HUES6 (cell line): ENCODE results near the gene PTP4A1.

Experiments used
- H3K27ac ChIP-seq: 2 replicates; pipeline ENCODE4 v1.7.0; 2013; ENCODE audit warnings: low read depth, mild to moderate bottlenecking, low read length, inconsistent platforms
- H3K27me3 ChIP-seq: 2 replicates; pipeline ENCODE4 v1.6.1; 2013; ENCODE audit warnings: low read length; ENCODE audit not compliant: control insufficient read depth, insufficient read depth
- H3K36me3 ChIP-seq: 2 replicates; pipeline ENCODE4 v1.6.1; 2013; ENCODE audit warnings: low read length; ENCODE audit not compliant: control insufficient read depth, insufficient read depth
- H3K4me1 ChIP-seq: 2 replicates; pipeline ENCODE4 v1.6.1; 2013; ENCODE audit warnings: low read length; ENCODE audit not compliant: control insufficient read depth, insufficient read depth
- H3K4me3 ChIP-seq: 2 replicates; pipeline ENCODE4 v1.5.1; 2013; ENCODE audit warnings: low read depth, low read length
- H3K9ac ChIP-seq: one replicate; pipeline ENCODE4 v1.6.1; 2013; ENCODE audit warnings: mild to moderate bottlenecking, low read length
- H3K9me3 ChIP-seq: 2 replicates; pipeline ENCODE4 v1.6.1; 2013; ENCODE audit warnings: low read depth, low read length; ENCODE audit not compliant: control insufficient read depth, insufficient read depth

The PTP4A1 gene

DNA sequence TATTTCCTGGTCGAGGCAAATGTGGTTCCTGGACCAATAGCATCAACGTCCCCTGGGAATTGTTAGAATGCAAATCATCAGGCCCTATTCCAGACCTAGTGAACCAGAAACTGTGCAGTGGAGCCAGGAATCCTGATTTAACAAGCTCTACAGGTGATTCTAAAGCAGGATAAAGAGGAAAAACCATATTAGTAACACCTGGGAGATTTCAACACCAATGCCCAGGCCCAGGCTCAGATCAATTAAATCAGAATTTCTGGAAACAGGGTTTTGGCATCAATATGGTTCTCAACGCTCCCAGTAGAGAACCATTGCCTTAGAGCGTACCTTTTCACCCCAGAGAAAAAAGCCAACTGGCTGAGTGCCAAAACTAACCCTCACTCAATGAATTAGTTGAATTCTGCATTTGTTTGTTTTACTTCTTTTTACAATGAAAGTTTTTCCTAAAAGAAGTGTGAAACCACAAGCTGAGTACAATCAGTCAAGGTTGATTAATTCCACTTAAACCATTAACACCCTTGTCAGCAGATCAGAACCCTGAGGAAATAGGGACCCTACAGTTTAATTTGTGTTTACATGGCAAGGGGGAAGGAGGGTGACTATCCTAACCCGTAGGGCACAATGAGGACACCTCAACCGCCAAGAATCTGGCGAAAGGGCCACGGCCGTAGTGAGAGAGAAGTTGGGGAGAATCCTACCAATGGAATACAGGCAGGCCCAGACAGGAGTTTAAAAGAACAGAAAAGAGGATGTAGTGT, 34.9 kb upstream of the PTP4A1 start:
- no peaks in the 10 kb centered on the region for H3K36me3 ChIP-seq
- no peak overlapping the region for H3K27ac ChIP-seq
- peaks cover 98% of the 10 kb centered on the region for H3K27me3 ChIP-seq
- H3K4me3 ChIP-seq = no peak overlapping the region
- H3K9me3 ChIP-seq = no peaks in the 10 kb centered on the region
- H3K4me1 ChIP-seq = no peaks in the 10 kb centered on the region
- no peak overlapping the region for H3K9ac ChIP-seq

DNA sequence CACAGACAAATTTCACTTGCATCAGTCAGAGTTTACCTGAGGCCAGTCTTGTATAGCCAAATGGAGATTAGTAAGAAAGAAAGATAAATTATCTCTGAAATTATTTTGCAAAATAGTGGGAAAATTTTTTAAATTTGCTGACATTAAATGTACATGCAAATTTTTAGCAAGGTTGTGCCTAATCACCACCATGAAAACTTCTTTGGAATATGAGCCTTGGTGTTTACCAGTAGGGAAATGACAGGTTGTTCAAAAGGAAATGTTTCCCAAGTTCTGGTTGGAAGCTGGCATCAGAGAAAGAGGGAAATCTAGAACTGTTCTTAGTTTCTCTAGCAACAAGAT, 34.4 kb upstream of the PTP4A1 start:
- no peaks in the 10 kb centered on the region for H3K4me1 ChIP-seq
- H3K9me3 ChIP-seq = no peaks in the 10 kb centered on the region
- no peak overlapping the region for H3K4me3 ChIP-seq
- no peak overlapping the region for H3K9ac ChIP-seq
- no peak overlapping the region for H3K27ac ChIP-seq
- H3K27me3 ChIP-seq = peaks cover 98% of the 10 kb centered on the region
- H3K36me3 ChIP-seq = no peaks in the 10 kb centered on the region

DNA sequence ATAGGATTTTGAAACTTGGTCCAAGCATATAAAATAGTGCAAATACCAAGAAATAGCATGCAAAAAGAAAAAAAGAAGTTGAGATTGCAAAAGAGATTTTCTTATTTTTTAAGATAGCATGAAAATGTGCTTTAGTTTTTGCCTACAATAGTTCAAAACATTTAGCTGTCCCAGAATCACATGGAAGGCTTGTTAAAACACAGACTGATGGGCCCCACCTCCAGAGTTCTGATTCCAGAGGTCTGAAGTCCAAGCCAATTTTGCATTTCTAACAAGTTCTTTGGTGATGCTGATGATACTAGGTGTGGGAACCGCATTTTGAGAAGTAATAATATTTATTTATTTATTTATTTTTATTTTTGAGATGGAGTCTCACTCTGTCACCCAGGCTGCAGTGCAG, 33.7 kb upstream of the PTP4A1 start:
- Histone ChIP-seq H3K4me1 (no peaks in the 10 kb centered on the region), H3K36me3 (no peaks in the 10 kb centered on the region), H3K27me3 (peaks cover 98% of the 10 kb centered on the region), H3K9ac (no peak overlapping the region), H3K4me3 (no peak overlapping the region), H3K27ac (no peak overlapping the region), H3K9me3 (no peaks in the 10 kb centered on the region)

DNA sequence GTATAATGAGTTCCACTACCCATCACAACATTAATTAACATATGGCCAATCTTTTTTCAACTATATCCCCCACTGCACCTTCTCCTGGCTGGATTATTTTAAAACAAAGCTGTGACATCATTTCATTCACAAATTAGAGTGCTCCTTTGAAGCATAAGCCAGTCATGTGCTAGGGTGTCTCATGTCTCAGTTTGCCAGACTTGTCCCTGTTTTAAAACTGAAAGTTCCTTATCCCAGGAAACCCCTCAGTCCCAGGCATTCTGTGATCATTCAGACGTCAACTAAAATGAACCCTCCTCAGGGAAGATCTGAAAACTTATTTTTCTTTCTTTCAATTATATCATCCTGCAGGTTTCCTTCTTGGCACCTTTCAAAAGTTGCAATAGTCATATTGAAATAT, 29.3 kb upstream of the PTP4A1 start:
- H3K27ac ChIP-seq = no peak overlapping the region
- H3K9ac ChIP-seq = no peak overlapping the region
- no peaks in the 10 kb centered on the region for H3K36me3 ChIP-seq
- no peak overlapping the region for H3K4me3 ChIP-seq
- H3K27me3 ChIP-seq = peaks cover 88% of the 10 kb centered on the region
- no peaks in the 10 kb centered on the region for H3K9me3 ChIP-seq
- H3K4me1 ChIP-seq = no peaks in the 10 kb centered on the region

DNA sequence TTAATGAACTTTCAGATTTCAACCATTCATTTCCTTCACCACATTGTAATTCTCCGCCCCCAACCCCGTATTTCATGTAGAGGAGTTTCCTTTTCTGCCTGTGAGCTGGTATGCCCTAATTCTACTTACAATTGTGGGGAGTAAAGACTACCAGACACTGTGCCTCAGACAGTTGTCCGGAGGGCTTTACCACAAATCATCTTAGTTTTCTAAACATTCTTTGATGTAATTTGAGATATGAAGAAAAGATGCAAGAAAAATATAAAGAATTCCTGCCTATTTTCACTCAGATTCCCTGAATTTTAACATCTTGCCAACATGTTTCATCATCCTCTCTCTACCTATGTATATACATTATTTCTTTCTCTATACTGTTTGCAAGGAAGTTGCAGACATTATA, 28.3 kb upstream of the PTP4A1 start:
- Histone ChIP-seq H3K36me3 (no peaks in the 10 kb centered on the region), H3K27me3 (peaks cover 88% of the 10 kb centered on the region), H3K9ac (no peak overlapping the region), H3K4me3 (no peak overlapping the region), H3K27ac (no peak overlapping the region), H3K9me3 (no peaks in the 10 kb centered on the region), H3K4me1 (no peaks in the 10 kb centered on the region)

DNA sequence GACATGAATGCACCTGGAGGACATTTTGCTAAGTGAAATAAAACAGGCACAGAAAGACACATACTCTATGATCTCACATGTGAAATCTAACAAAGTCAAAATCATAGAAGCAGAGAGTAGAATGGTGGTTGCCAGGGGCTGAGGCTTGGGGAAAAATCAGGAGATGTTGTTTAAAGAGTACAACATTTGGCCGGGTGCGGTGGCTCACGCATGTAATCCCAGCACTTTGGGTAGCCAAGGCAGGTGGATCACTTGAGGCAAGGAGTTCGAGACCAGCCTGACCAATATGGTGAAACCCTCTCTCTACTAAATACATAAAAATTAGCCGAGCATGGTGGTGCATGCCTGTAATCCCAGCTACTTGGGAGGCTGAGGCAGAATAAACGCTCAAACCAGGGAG, 26.0 kb upstream of the PTP4A1 start:
- no peaks in the 10 kb centered on the region for H3K36me3 ChIP-seq
- no peak overlapping the region for H3K27ac ChIP-seq
- H3K27me3 ChIP-seq = peaks cover 72% of the 10 kb centered on the region
- no peaks in the 10 kb centered on the region for H3K9me3 ChIP-seq
- H3K4me1 ChIP-seq = no peaks in the 10 kb centered on the region
- H3K4me3 ChIP-seq = no peak overlapping the region
- no peak overlapping the region for H3K9ac ChIP-seq

DNA sequence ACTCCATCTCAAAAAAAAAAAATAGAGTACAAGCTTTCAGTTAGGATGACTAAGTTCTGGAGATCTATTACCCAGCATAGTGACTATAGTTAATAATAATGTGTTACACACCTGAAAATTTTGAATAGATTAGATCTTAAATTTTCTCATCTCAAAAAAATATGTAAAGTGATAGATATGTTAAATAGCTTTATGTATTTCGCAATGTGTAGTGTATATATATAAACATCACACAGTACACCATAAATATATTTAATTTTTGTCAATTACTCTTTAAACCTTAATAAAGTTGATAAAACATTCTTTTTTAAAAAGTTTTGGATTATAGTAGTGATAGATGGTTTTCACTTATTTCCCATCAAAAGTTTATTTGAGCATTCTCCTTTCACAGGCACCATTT, 25.6 kb upstream of the PTP4A1 start:
- peaks cover 67% of the 10 kb centered on the region for H3K27me3 ChIP-seq
- no peak overlapping the region for H3K4me3 ChIP-seq
- no peak overlapping the region for H3K27ac ChIP-seq
- H3K4me1 ChIP-seq = no peaks in the 10 kb centered on the region
- H3K36me3 ChIP-seq = no peaks in the 10 kb centered on the region
- H3K9me3 ChIP-seq = no peaks in the 10 kb centered on the region
- H3K9ac ChIP-seq = no peak overlapping the region

DNA sequence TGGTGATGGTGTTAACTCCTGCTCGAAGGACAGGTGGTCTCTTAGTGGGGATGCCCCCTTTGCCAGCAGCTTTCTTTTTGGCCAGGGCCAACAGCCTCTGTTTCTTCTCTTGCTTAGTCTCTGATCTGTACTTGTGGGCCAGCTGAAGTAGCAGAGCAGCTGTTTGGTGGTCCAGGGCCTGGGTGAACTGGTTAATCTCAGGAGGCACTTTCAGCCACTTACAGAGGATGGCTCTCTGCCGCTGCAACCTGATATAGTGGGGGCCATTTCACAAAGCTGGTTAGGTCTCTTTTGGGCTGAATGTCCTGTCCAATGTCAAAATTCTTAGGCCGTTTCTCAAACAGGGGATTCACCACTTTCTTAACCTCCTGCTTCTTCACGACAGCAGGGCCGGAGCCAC, 23.2 kb upstream of the PTP4A1 start:
- H3K9ac ChIP-seq = no peak overlapping the region
- H3K36me3 ChIP-seq = no peaks in the 10 kb centered on the region
- peaks cover 47% of the 10 kb centered on the region for H3K27me3 ChIP-seq
- no peak overlapping the region for H3K4me3 ChIP-seq
- no peaks in the 10 kb centered on the region for H3K9me3 ChIP-seq
- no peak overlapping the region for H3K27ac ChIP-seq
- no peaks in the 10 kb centered on the region for H3K4me1 ChIP-seq

DNA sequence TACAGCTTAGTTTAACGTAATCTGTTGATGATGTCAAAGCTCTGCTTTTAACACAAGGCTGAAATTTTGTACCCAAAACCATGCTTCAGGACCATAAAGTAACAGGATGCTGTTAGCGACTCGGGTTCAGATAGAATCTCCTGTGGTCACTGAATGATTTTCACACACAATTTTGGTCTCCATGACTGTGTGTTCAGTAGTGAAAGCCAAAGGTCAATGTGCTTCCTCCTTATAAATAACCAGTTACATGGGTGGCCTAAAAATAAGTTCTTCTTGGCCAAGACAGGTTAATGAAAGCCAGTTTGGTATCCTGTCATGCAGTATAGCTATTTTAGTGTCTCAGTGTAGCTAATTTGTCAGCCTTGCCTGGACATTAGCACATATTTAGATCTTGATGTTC, 19.1 kb upstream of the PTP4A1 start:
- H3K27me3 ChIP-seq = peaks cover 25% of the 10 kb centered on the region
- no peaks in the 10 kb centered on the region for H3K9me3 ChIP-seq
- no peaks in the 10 kb centered on the region for H3K4me1 ChIP-seq
- H3K9ac ChIP-seq = no peak overlapping the region
- H3K27ac ChIP-seq = no peak overlapping the region
- no peaks in the 10 kb centered on the region for H3K36me3 ChIP-seq
- H3K4me3 ChIP-seq = no peak overlapping the region

DNA sequence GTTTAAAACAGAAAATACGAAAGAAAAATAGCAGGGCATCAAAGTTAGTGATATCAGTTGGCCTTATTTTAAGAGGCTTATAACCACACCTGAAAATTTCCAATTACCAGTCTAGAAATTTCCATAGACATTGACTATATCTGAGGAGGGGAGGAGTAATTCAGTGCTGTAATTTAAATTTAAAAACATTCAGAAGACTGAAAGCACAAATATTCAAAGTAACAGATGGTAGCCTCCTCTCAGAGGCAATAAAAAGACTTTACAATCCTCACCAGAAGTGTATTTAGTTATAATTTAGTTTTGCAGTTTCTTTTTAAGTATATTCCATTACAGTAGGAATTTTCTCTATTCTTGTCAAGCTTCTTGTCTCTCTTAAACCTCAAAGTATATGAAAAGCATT, 18.4 kb upstream of the PTP4A1 start:
- no peaks in the 10 kb centered on the region for H3K9me3 ChIP-seq
- no peaks in the 10 kb centered on the region for H3K4me1 ChIP-seq
- no peak overlapping the region for H3K9ac ChIP-seq
- no peaks in the 10 kb centered on the region for H3K36me3 ChIP-seq
- no peak overlapping the region for H3K4me3 ChIP-seq
- no peak overlapping the region for H3K27ac ChIP-seq
- peaks cover 24% of the 10 kb centered on the region for H3K27me3 ChIP-seq

DNA sequence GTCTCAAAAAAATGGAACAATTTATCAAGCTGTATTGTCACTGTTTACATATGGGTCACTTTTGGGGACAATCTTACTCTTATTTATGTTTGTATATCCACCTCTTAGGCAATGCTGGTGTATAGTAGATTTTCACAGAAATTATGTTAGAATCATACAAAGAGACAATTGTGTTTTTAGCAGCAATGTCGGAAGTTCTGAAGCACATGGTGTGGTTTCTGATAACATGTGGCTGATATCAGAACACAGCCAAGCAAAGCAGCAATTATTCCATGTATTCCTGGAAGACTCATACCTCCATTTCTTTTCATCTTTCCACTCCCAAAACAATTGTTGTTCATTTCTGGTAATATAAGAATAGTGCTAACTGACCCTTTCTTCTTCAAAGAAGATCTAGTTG, 17.5 kb upstream of the PTP4A1 start:
- H3K9me3 ChIP-seq = no peaks in the 10 kb centered on the region
- peaks cover 23% of the 10 kb centered on the region; the same call in 1 of the 2 replicates for H3K27me3 ChIP-seq
- no peak overlapping the region for H3K27ac ChIP-seq
- H3K9ac ChIP-seq = no peak overlapping the region
- no peaks in the 10 kb centered on the region for H3K36me3 ChIP-seq
- no peaks in the 10 kb centered on the region for H3K4me1 ChIP-seq
- no peak overlapping the region for H3K4me3 ChIP-seq

DNA sequence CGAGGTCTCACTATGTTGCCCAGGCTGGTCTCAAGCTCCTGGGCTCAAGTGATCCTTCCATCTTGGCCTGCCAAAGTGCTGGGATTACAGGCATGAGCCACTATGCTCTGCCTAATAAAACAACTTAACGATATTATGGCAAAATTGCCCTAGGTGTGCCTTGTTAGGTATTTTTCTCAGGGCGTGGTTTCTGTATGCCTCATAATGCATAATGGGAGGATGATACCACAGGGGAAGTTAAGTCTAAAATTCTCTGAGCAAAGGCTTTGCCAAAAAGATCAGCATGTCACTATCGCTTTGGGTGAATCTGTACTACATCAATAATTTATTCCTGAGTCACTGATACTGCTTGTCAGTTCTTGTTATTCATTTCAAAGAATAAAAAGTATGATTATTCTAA, 15.9 kb upstream of the PTP4A1 start:
- no peaks in the 10 kb centered on the region for H3K9me3 ChIP-seq
- peaks cover 20% of the 10 kb centered on the region; the same call in 1 of the 2 replicates for H3K27me3 ChIP-seq
- no peak overlapping the region for H3K9ac ChIP-seq
- no peaks in the 10 kb centered on the region for H3K36me3 ChIP-seq
- H3K27ac ChIP-seq = no peak overlapping the region
- H3K4me1 ChIP-seq = no peaks in the 10 kb centered on the region
- H3K4me3 ChIP-seq = no peak overlapping the region
